Measurements from ENCODE around the gene ITGA7.

ITGA7 gene

DNA sequence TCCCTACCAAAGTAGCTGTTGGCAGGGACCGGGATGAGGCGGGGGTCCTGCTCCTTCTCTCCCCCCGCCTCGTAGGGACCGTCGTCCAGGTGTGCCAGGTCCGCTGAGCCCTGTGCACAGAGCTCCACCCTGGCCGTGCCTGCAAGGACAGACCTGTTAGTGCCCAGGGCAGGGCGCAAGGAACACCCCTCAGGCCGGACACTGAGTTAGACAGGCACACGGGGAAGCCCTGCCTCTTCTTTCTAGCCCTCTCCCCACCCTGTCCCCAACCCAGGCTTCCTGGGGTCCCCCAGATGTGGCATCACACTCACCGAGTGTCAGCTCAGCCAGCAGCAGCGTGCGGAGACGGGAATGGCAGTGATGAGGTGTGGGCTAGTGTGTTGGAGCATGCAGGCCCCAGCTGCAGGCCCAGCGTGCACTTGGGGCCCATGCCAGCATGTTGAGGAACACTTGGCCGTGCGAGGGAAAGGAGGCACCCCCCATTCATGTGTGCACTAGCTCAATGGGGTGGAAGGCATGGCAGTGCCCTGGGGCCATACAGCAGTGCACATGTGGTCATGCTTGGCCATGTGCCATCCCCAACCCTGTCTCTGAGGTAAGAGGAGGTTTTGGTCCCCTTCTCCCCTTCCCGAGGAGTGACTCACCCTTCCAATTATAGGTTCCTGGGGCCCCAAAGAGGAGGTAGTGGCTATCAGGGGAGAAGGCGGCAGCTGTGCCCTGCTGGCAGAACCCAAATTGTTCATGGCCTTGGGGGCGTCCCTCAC lies 7.3 kb downstream of the ITGA7 start:
- Histone ChIP-seq H3K36me3 (ENCODE audit: control insufficient read depth in 1 of 2, insufficient read depth in 2 of 2, low read length in 2 of 2) (no peaks in the 10 kb centered on the region), H3K4me3 (ENCODE audit: low read depth in 1 of 2, low read length in 2 of 2) (no peak overlapping the region), H3K9me3 (ENCODE audit: control insufficient read depth in 1 of 2, low read length in 2 of 2) (no peaks in the 10 kb centered on the region), H3K9ac (ENCODE audit: low read depth in 1 of 2, low read length in 2 of 2) (no peak overlapping the region), H3K27me3 (ENCODE audit: control insufficient read depth in 1 of 2, insufficient read depth in 2 of 2, low read length in 2 of 2) (no peaks in the 10 kb centered on the region), H3K4me1 (ENCODE audit: control insufficient read depth in 1 of 2, insufficient read depth in 2 of 2, low read length in 2 of 2) (peaks cover 10 to 11% of the 10 kb centered on the region in 2 donors), H3K27ac (ENCODE audit: low read depth, low read length) (no peak overlapping the region)

DNA sequence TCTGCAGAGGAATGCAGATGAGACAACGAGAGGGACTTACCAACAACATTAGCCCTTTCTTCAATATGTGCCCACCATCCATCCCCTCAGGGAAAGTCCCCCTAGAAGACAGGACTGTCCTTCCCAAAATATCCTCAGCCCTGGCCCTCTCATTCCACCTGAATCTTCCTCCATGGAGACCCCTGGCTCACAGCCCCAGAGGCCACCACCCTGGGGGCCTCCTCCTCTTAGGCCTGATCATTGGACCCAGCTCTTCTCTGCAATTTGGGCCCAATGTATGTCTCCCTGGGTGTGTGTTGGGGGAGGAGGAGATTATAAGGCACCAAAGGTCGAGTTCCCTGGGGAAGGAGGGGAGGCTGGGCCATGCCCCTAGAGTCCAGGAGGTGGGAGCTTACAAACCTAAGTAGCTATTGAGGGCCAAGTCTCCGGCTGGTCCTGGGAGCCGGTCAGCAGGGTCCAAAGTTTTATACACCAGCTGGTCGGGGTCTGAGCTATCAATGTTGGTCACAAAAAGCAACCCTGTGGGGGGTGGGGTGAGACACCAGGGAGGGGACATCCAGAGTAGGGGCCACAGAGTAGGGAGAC lies 8.1 kb downstream of the ITGA7 start:
- Histone ChIP-seq H3K36me3 (ENCODE audit: control insufficient read depth in 1 of 2, insufficient read depth in 2 of 2, low read length in 2 of 2) (no peaks in the 10 kb centered on the region), H3K4me1 (ENCODE audit: control insufficient read depth in 1 of 2, insufficient read depth in 2 of 2, low read length in 2 of 2) (peaks cover 7 to 10% of the 10 kb centered on the region in 2 donors), H3K4me3 (ENCODE audit: low read depth in 1 of 2, low read length in 2 of 2) (no peak overlapping the region), H3K27ac (ENCODE audit: low read depth, low read length) (no peak overlapping the region), H3K9ac (ENCODE audit: low read depth in 1 of 2, low read length in 2 of 2) (no peak overlapping the region), H3K27me3 (ENCODE audit: control insufficient read depth in 1 of 2, insufficient read depth in 2 of 2, low read length in 2 of 2) (no peaks in the 10 kb centered on the region), H3K9me3 (ENCODE audit: control insufficient read depth in 1 of 2, low read length in 2 of 2) (no peaks in the 10 kb centered on the region)

- no peaks in the 10 kb centered on the region for H3K27me3 ChIP-seq (ENCODE audit: control insufficient read depth in 1 of 2, insufficient read depth in 2 of 2, low read length in 2 of 2)
- no peaks in the 10 kb centered on the region for H3K36me3 ChIP-seq (ENCODE audit: control insufficient read depth in 1 of 2, insufficient read depth in 2 of 2, low read length in 2 of 2)
- no peak overlapping the region for H3K9ac ChIP-seq (ENCODE audit: low read depth in 1 of 2, low read length in 2 of 2)
- H3K4me3 ChIP-seq (ENCODE audit: low read depth in 1 of 2, low read length in 2 of 2) = no peak overlapping the region
- H3K27ac ChIP-seq (ENCODE audit: low read depth, low read length) = no peak overlapping the region
- no peaks in the 10 kb centered on the region for H3K9me3 ChIP-seq (ENCODE audit: control insufficient read depth in 1 of 2, low read length in 2 of 2)
- H3K4me1 ChIP-seq (ENCODE audit: control insufficient read depth in 1 of 2, insufficient read depth in 2 of 2, low read length in 2 of 2) = peaks cover 7 to 10% of the 10 kb centered on the region in 2 donors
These were observed 8.7 kb downstream of the ITGA7 start for GRCh38 chr12:55698965-55699364.

DNA sequence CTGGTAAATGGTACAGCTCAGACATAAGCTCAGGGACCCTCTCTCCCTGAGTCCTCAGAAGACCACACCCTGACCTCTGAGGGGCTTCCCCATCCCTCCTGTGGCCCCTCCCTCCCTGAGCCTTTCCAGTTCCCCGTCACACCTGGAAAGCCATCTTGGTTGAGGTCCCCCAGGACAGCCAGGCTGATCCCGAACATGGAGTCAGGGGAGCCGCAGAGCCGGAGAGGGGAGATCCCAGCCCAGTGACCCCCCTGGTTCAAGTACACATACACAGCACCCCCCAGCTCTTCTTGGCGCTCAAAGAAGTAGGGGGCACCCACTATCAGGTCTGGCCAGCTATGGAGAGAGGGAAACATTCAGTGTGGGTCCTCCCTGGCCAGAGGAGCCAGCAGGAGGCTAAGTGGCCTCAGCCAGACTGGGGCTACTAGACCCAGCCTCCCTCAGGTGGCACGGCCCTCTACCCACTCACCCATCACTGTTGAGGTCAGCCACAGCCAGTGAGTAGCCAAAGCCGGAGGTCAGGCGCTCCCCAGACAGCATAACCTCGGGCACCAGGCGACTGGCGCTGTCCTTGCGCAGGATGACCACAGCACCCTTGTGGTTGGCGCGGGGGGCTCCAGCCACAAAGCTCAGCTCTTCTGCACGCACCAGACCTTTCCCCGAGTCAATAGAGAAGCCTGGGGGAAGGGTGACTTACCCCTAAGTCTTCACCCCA lies 9.3 kb downstream of the ITGA7 start:
- H3K4me3 ChIP-seq (ENCODE audit: low read depth in 1 of 2, low read length in 2 of 2) = no peak overlapping the region
- peaks cover 5 to 7% of the 10 kb centered on the region in 2 donors for H3K4me1 ChIP-seq (ENCODE audit: control insufficient read depth in 1 of 2, insufficient read depth in 2 of 2, low read length in 2 of 2)
- H3K9me3 ChIP-seq (ENCODE audit: control insufficient read depth in 1 of 2, low read length in 2 of 2) = no peaks in the 10 kb centered on the region
- no peak overlapping the region for H3K9ac ChIP-seq (ENCODE audit: low read depth in 1 of 2, low read length in 2 of 2)
- H3K36me3 ChIP-seq (ENCODE audit: control insufficient read depth in 1 of 2, insufficient read depth in 2 of 2, low read length in 2 of 2) = no peaks in the 10 kb centered on the region
- H3K27ac ChIP-seq (ENCODE audit: low read depth, low read length) = no peak overlapping the region
- no peaks in the 10 kb centered on the region for H3K27me3 ChIP-seq (ENCODE audit: control insufficient read depth in 1 of 2, insufficient read depth in 2 of 2, low read length in 2 of 2)

DNA sequence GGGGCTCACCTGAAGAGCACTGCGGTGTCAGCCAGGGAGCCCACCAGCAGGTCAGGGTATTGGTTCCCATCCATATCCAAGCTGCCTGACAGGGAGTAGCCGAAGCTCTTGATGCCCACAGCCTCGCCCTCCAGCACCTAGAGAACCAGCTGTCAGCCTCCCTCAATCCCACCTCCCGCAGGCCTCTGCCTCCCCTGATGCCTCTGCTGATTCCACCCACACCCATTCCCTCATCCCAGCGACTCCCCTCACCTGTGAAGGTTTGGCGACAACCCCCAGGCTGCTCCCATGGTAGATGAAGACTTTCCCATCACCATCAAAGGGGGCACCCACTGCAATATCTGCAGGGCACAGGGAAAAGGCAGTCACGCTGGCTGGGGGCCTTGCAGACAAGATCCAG lies 10.0 kb downstream of the ITGA7 start:
- no peaks in the 10 kb centered on the region for H3K9me3 ChIP-seq (ENCODE audit: control insufficient read depth in 1 of 2, low read length in 2 of 2)
- no peaks in the 10 kb centered on the region for H3K27me3 ChIP-seq (ENCODE audit: control insufficient read depth in 1 of 2, insufficient read depth in 2 of 2, low read length in 2 of 2)
- no peak overlapping the region for H3K9ac ChIP-seq (ENCODE audit: low read depth in 1 of 2, low read length in 2 of 2)
- no peak overlapping the region for H3K4me3 ChIP-seq (ENCODE audit: low read depth in 1 of 2, low read length in 2 of 2)
- no peak overlapping the region for H3K27ac ChIP-seq (ENCODE audit: low read depth, low read length)
- peaks cover 5 to 7% of the 10 kb centered on the region in 2 donors for H3K4me1 ChIP-seq (ENCODE audit: control insufficient read depth in 1 of 2, insufficient read depth in 2 of 2, low read length in 2 of 2)
- peaks cover 0 to 3% of the 10 kb centered on the region in 2 donors for H3K36me3 ChIP-seq (ENCODE audit: control insufficient read depth in 1 of 2, insufficient read depth in 2 of 2, low read length in 2 of 2)

- Histone ChIP-seq H3K9ac (ENCODE audit: low read depth in 1 of 2, low read length in 2 of 2) (no peak overlapping the region), H3K9me3 (ENCODE audit: control insufficient read depth in 1 of 2, low read length in 2 of 2) (no peaks in the 10 kb centered on the region), H3K4me1 (ENCODE audit: control insufficient read depth in 1 of 2, insufficient read depth in 2 of 2, low read length in 2 of 2) (peaks cover 5 to 7% of the 10 kb centered on the region in 2 donors), H3K36me3 (ENCODE audit: control insufficient read depth in 1 of 2, insufficient read depth in 2 of 2, low read length in 2 of 2) (peaks cover 0 to 6% of the 10 kb centered on the region in 2 donors), H3K4me3 (ENCODE audit: low read depth in 1 of 2, low read length in 2 of 2) (no peak overlapping the region), H3K27me3 (ENCODE audit: control insufficient read depth in 1 of 2, insufficient read depth in 2 of 2, low read length in 2 of 2) (no peaks in the 10 kb centered on the region), H3K27ac (ENCODE audit: low read depth, low read length) (no peak overlapping the region)
These were observed 10.8 kb downstream of the ITGA7 start for GRCh38 chr12:55696796-55697462.

- Histone ChIP-seq H3K36me3 (ENCODE audit: control insufficient read depth in 1 of 2, insufficient read depth in 2 of 2, low read length in 2 of 2) (peaks cover 0 to 6% of the 10 kb centered on the region in 2 donors), H3K9ac (ENCODE audit: low read depth in 1 of 2, low read length in 2 of 2) (no peak overlapping the region), H3K4me1 (ENCODE audit: control insufficient read depth in 1 of 2, insufficient read depth in 2 of 2, low read length in 2 of 2) (peaks cover 5 to 7% of the 10 kb centered on the region in 2 donors), H3K9me3 (ENCODE audit: control insufficient read depth in 1 of 2, low read length in 2 of 2) (no peaks in the 10 kb centered on the region), H3K4me3 (ENCODE audit: low read depth in 1 of 2, low read length in 2 of 2) (no peak overlapping the region), H3K27me3 (ENCODE audit: control insufficient read depth in 1 of 2, insufficient read depth in 2 of 2, low read length in 2 of 2) (no peaks in the 10 kb centered on the region), H3K27ac (ENCODE audit: low read depth, low read length) (no peak overlapping the region)
These were observed 11.6 kb downstream of the ITGA7 start for GRCh38 chr12:55696141-55696540.

DNA sequence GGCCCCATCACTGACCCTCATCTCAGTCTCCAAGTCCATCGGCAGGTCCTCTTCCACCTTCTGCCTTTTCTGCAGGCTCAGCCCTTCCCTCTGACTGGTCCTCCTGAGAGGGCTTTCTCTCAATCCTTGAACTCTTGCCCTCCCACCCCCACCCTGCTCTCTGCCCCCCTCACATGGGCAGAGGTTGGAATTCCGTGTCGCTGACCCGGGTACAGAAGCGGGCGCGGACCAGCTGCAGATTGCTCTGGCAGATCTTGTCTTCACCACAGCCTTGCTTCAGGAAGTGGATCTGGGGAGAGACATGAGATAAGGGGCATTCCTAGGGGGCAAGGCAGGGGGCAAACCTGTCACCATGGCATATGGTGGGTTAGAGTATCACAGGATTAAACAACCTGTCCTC lies 12.4 kb downstream of the ITGA7 start:
- Histone ChIP-seq H3K9me3 (ENCODE audit: control insufficient read depth in 1 of 2, low read length in 2 of 2) (no peaks in the 10 kb centered on the region), H3K9ac (ENCODE audit: low read depth in 1 of 2, low read length in 2 of 2) (no peak overlapping the region), H3K27ac (ENCODE audit: low read depth, low read length) (no peak overlapping the region), H3K36me3 (ENCODE audit: control insufficient read depth in 1 of 2, insufficient read depth in 2 of 2, low read length in 2 of 2) (peaks cover 0 to 6% of the 10 kb centered on the region in 2 donors), H3K4me3 (ENCODE audit: low read depth in 1 of 2, low read length in 2 of 2) (no peak overlapping the region), H3K4me1 (ENCODE audit: control insufficient read depth in 1 of 2, insufficient read depth in 2 of 2, low read length in 2 of 2) (peaks cover 5 to 7% of the 10 kb centered on the region in 2 donors), H3K27me3 (ENCODE audit: control insufficient read depth in 1 of 2, insufficient read depth in 2 of 2, low read length in 2 of 2) (no peaks in the 10 kb centered on the region)

DNA sequence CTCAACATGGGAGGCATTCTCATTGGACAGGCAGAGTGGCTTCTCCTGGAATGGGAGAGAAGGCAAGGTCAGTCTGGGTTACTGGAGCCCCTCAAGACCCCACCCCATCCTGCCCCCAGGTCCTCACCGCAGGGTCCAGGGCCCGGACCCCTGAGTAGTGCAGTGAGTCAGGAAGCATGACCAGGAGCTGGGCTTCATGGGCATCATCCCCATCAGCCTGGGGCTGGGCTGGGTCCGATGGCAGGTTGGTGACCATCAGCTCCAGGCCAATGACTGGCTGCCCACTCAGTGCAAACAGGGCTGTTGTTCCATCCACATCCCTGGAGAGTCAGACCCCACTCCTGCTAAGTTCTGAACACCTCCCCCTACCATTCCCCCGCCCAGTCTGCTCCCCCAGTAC lies 13.1 kb downstream of the ITGA7 start:
- H3K4me3 ChIP-seq (ENCODE audit: low read depth in 1 of 2, low read length in 2 of 2) = no peak overlapping the region
- no peaks in the 10 kb centered on the region for H3K9me3 ChIP-seq (ENCODE audit: control insufficient read depth in 1 of 2, low read length in 2 of 2)
- H3K4me1 ChIP-seq (ENCODE audit: control insufficient read depth in 1 of 2, insufficient read depth in 2 of 2, low read length in 2 of 2) = peaks cover 5 to 7% of the 10 kb centered on the region in 2 donors
- peaks cover 0 to 6% of the 10 kb centered on the region in 2 donors for H3K36me3 ChIP-seq (ENCODE audit: control insufficient read depth in 1 of 2, insufficient read depth in 2 of 2, low read length in 2 of 2)
- no peak overlapping the region for H3K27ac ChIP-seq (ENCODE audit: low read depth, low read length)
- no peaks in the 10 kb centered on the region for H3K27me3 ChIP-seq (ENCODE audit: control insufficient read depth in 1 of 2, insufficient read depth in 2 of 2, low read length in 2 of 2)
- H3K9ac ChIP-seq (ENCODE audit: low read depth in 1 of 2, low read length in 2 of 2) = no peak overlapping the region

GRCh38 chr12:55694188-55694515 lies 13.6 kb downstream of the ITGA7 start:
- no peak overlapping the region for H3K27ac ChIP-seq (ENCODE audit: low read depth, low read length)
- H3K27me3 ChIP-seq (ENCODE audit: control insufficient read depth in 1 of 2, insufficient read depth in 2 of 2, low read length in 2 of 2) = no peaks in the 10 kb centered on the region
- peaks cover 0 to 6% of the 10 kb centered on the region in 2 donors for H3K36me3 ChIP-seq (ENCODE audit: control insufficient read depth in 1 of 2, insufficient read depth in 2 of 2, low read length in 2 of 2)

More at GRCh38 chr12:55694188-55694515, 13.6 kb downstream of the ITGA7 start:
- Histone ChIP-seq H3K9me3 (ENCODE audit: control insufficient read depth in 1 of 2, low read length in 2 of 2) (no peaks in the 10 kb centered on the region), H3K9ac (ENCODE audit: low read depth in 1 of 2, low read length in 2 of 2) (no peak overlapping the region), H3K4me3 (ENCODE audit: low read depth in 1 of 2, low read length in 2 of 2) (no peak overlapping the region), H3K4me1 (ENCODE audit: control insufficient read depth in 1 of 2, insufficient read depth in 2 of 2, low read length in 2 of 2) (peaks cover 0 to 2% of the 10 kb centered on the region in 2 donors)

All from duodenal mucosa (tissue), 2 donors.